SJCRH30 (cell line): Measurements from ENCODE around the gene ZNF512B. TPM values are rescaled to one million over a fixed set of nuclear protein-coding genes. Genes with fewer than 3 reads are reported as not detected.
"Not testable (repeated sequence)": the region's sequence is repeated elsewhere in the genome, so short reads cannot be mapped to it uniquely, and the experiment has no call there.

Experiments used
- DNase-seq, 2 experiments: peaks; one replicate each; pipeline ENCODE4 v3.0.0-alpha.2; 2015 to 2020
- H3K27ac ChIP-seq: fragments of 250-450 bp; sonication (Bioruptor Pico); 2 replicates; pipeline ENCODE4 v1.5.1; 2020; ENCODE audit warnings: mild to moderate bottlenecking, moderate library complexity
- H3K27me3 ChIP-seq: fragments of 250-450 bp; sonication (Bioruptor Pico); 2 replicates; pipeline ENCODE4 v1.5.1; 2020; ENCODE audit warnings: mild to moderate bottlenecking, moderate library complexity
- H3K36me3 ChIP-seq: fragments of 250-450 bp; sonication (Bioruptor Pico); 2 replicates; pipeline ENCODE4 v1.5.1; 2020; ENCODE audit warnings: mild to moderate bottlenecking, moderate library complexity
- H3K4me1 ChIP-seq: fragments of 250-450 bp; sonication (Bioruptor Pico); 2 replicates; pipeline ENCODE4 v1.5.1; 2020; ENCODE audit warnings: mild to moderate bottlenecking, moderate library complexity
- H3K4me3 ChIP-seq: fragments of 250-450 bp; sonication (Bioruptor Pico); 2 replicates; pipeline ENCODE4 v1.5.1; 2020; ENCODE audit warnings: mild to moderate bottlenecking, moderate library complexity
- H3K9me3 ChIP-seq: fragments of 250-450 bp; sonication (Bioruptor Pico); replicated peaks from 2 replicates; pipeline ENCODE4 v1.5.1; 2020; ENCODE audit warnings: mild to moderate bottlenecking, moderate library complexity
- total RNA-seq: library from RNA; depleted of rRNA; stranded (reverse); fragments of >200 nt; shearing (Covaris generic); gene quantifications from 2 replicates; pipeline ENCODE4 v1.2.3, GENCODE V29; 2014; rRNA removed

ZNF512B gene
- total RNA-seq, 1 experiment from 2014 or later = 19.1 TPM

DNA sequence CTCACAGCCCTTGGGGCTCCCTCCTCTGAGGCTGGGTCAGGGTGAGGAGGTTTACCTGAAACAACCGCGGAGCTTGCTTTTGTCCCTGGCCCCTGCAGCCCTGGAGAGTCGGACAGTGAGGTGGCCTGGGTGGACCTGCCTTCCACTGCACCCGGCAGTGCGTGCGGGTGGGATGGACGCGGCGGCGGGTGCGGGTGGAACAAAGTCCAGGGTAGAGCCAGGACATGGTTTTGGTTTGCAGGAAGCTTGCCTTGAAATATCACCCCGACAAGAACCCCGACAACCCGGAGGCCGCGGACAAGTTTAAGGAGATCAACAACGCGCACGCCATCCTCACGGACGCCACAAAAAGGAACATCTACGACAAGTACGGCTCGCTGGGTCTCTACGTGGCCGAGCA, 40.7 kb downstream of the ZNF512B start:
- no peaks in the 10 kb centered on the region for H3K4me1 ChIP-seq
- peaks cover 65% of the 10 kb centered on the region for H3K36me3 ChIP-seq
- H3K27me3 ChIP-seq = no peaks in the 10 kb centered on the region
- no peak overlapping the region for H3K27ac ChIP-seq
- no peak overlapping the region for H3K4me3 ChIP-seq
- H3K9me3 ChIP-seq = no peaks in the 10 kb centered on the region
- no peak for DNase-seq

DNA sequence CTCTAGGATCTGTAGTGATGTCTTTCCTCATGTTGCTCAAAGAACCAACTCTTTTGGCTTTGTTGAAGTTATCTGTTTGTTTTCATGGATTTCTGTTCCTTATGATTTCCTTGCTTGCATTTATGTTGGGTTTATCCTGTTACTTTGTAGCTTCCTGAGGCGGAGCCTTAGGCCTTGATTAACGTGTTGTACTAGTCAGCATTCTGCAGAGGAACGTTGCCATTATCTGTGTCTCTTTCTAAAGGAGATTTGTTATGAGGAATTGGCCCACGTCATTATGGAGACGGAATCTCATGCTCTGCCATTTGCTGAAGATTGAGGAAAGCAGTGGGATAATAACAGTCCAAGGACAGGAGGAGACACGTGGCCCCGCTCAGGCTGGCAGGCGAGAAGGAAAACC, 43.4 kb downstream of the ZNF512B start:
- no peak for DNase-seq

DNA sequence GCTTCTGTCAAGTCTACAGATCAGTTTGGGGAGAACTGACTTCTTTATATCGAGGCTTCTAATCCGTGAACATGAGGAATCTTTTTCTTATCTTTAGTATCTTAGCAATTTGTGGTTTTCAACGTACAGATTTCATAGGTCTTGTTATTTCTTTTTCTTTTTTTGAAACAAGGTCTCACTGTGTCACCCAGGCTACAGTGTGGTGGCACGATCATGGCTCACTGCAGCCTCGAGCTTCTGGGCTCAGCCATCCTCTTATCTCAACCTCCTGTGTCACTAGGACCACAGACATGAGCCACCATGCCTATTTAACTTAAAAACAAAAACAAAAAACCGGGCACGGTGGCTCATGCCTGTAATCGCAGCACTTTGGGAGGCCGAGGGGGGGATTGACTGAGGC, 45.5 kb downstream of the ZNF512B start:
- no peak for DNase-seq
- no peak overlapping the region for H3K27ac ChIP-seq
- H3K9me3 ChIP-seq = no peaks in the 10 kb centered on the region
- H3K4me1 ChIP-seq = 0 out of 2 replicates have a peak, but pooled peaks cover 3% of the 10 kb centered on the region
- peaks cover 44% of the 10 kb centered on the region for H3K36me3 ChIP-seq
- H3K27me3 ChIP-seq = no peaks in the 10 kb centered on the region
- H3K4me3 ChIP-seq = no peak overlapping the region

More for the DNA sequence above, 43.4 kb downstream of the ZNF512B start:
- H3K4me3 ChIP-seq = no peak overlapping the region
- 0 out of 2 replicates have a peak, but pooled peaks cover 3% of the 10 kb centered on the region for H3K4me1 ChIP-seq
- H3K27me3 ChIP-seq = no peaks in the 10 kb centered on the region
- no peak overlapping the region for H3K27ac ChIP-seq
- H3K36me3 ChIP-seq = peaks cover 51% of the 10 kb centered on the region
- no peaks in the 10 kb centered on the region for H3K9me3 ChIP-seq

- 0 out of 2 replicates have a peak, but pooled peaks cover 3% of the 10 kb centered on the region for H3K4me1 ChIP-seq
- no peak overlapping the region for H3K27ac ChIP-seq
- no peaks in the 10 kb centered on the region for H3K27me3 ChIP-seq
- no peak overlapping the region for H3K4me3 ChIP-seq
- H3K9me3 ChIP-seq = no peaks in the 10 kb centered on the region
- H3K36me3 ChIP-seq = peaks cover 41% of the 10 kb centered on the region
- DNase-seq = no peak
These were observed 46.1 kb downstream of the ZNF512B start for GRCh38 chr20:63923651-63924050.

- Histone ChIP-seq H3K4me1 (0 out of 2 replicates have a peak, but pooled peaks cover 3% of the 10 kb centered on the region), H3K9me3 (peaks cover 7% of the 10 kb centered on the region; the same call in 1 of the 2 replicates), H3K36me3 (peaks cover 43% of the 10 kb centered on the region), H3K27ac (no peak overlapping the region), H3K4me3 (no peak overlapping the region), H3K27me3 (no peaks in the 10 kb centered on the region)
- no peak for DNase-seq
These were observed 49.5 kb downstream of the ZNF512B start for GRCh38 chr20:63920226-63920625.

- H3K27ac ChIP-seq = no peak overlapping the region
- H3K36me3 ChIP-seq = peaks cover 49% of the 10 kb centered on the region
- H3K4me1 ChIP-seq = 0 out of 2 replicates have a peak, but pooled peaks cover 3% of the 10 kb centered on the region
- H3K9me3 ChIP-seq = peaks cover 7% of the 10 kb centered on the region; the same call in 1 of the 2 replicates
- no peak overlapping the region for H3K4me3 ChIP-seq
- DNase-seq = no peak
- no peaks in the 10 kb centered on the region for H3K27me3 ChIP-seq
These were observed 50.6 kb downstream of the ZNF512B start for GRCh38 chr20:63919130-63919529.

DNA sequence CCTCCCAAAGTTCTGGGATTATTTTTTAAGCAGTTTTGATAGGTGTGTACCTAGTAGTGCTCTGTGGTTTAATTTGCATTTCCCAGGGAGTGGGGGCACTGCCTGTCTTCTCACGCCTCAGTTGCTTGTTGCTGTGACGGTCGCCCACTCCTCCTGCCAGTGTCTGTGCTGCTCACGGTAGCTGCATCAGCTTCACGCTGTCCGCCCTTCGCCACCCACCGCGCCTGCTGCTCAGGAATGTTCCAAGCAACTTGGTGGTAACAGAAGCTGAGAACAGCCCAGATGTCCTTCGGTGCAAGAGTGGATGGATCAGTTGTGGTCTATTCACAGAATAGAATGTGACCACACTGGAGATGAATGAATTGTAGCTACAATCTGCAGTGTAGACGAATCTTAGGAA, 51.9 kb downstream of the ZNF512B start:
- Histone ChIP-seq H3K9me3 (peaks cover 7% of the 10 kb centered on the region; the same call in 1 of the 2 replicates), H3K4me3 (no peak overlapping the region), H3K27ac (no peak overlapping the region), H3K36me3 (peaks cover 50% of the 10 kb centered on the region), H3K4me1 (no peaks in the 10 kb centered on the region), H3K27me3 (no peaks in the 10 kb centered on the region)
- no peak for DNase-seq

DNA sequence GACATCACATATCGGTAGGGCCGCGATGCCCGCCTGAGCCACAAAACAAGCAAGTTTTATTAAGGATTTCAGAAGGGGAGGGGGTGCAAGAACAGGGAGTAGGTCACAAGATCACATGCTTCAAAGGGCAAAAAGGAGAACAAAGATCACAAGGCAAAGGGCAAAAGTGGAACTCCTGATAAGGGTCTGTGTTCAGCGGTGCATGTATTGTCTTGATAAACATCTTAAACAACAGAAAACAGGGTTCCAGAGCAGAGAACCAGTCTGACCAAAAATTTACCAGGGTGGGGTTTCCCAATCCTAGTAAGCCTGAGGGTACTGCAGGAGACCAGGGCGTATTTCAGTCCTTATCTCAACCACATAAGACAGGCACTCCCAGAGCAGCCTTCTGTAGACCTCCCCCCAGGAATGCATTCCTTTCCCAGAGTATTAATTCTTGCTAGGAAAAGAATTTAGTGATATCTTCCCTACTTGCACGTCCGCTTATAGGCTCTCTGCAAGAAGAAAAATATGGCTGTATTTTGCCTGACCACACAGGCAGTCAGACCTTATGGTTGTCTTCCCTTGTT, 53.3 kb downstream of the ZNF512B start:
- peaks cover 45% of the 10 kb centered on the region for H3K36me3 ChIP-seq
- H3K27me3 ChIP-seq, H3K4me3 ChIP-seq, H3K4me1 ChIP-seq, H3K27ac ChIP-seq, H3K9me3 ChIP-seq, DNase-seq: not testable (repeated sequence)

GRCh38 chr20:63915471-63915870, 54.3 kb downstream of the ZNF512B start:
- Histone ChIP-seq H3K27ac (no peak overlapping the region), H3K4me3 (no peak overlapping the region)
- no peak for DNase-seq

GRCh38 chr20:63913768-63914167, 56.0 kb downstream of the ZNF512B start:
- Histone ChIP-seq H3K36me3 (peaks cover 36% of the 10 kb centered on the region), H3K4me1 (no peaks in the 10 kb centered on the region; the same call in none of the 2 replicates), H3K27ac (no peak overlapping the region), H3K9me3 (peaks cover 7% of the 10 kb centered on the region; the same call in 1 of the 2 replicates), H3K4me3 (no peak overlapping the region), H3K27me3 (no peaks in the 10 kb centered on the region)
- DNase-seq = no peak

More at GRCh38 chr20:63915471-63915870, 54.3 kb downstream of the ZNF512B start:
- H3K9me3 ChIP-seq = peaks cover 7% of the 10 kb centered on the region; the same call in 1 of the 2 replicates
- no peaks in the 10 kb centered on the region for H3K27me3 ChIP-seq
- H3K36me3 ChIP-seq = peaks cover 40% of the 10 kb centered on the region
- no peaks in the 10 kb centered on the region; the same call in 1 of the 2 replicates for H3K4me1 ChIP-seq

DNA sequence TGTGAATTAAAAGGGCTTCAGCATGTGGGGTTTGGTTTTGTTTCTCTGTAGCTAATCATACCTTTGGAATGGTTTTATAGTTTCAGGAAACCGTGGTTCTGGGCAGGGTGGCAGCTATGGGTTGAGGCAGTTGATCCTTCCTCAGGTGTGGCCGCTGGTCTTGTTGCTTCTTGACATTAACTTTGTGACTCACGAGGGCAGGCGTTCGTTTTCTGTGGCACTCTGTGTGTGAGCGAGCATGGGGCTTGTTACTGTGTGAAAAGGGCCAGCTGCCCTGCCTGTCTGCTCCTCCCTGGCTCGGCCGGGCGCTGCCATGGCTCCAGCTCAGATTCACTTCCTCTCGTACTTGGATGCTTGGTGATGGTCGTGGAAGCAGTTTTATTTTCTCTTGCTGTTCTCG, 58.6 kb downstream of the ZNF512B start:
- H3K9me3 ChIP-seq = no peaks in the 10 kb centered on the region
- peaks cover 12% of the 10 kb centered on the region for H3K4me1 ChIP-seq
- H3K4me3 ChIP-seq = no peak overlapping the region
- H3K36me3 ChIP-seq = peaks cover 14% of the 10 kb centered on the region
- DNase-seq = no peak
- no peaks in the 10 kb centered on the region for H3K27me3 ChIP-seq
- H3K27ac ChIP-seq = no peak overlapping the region

DNA sequence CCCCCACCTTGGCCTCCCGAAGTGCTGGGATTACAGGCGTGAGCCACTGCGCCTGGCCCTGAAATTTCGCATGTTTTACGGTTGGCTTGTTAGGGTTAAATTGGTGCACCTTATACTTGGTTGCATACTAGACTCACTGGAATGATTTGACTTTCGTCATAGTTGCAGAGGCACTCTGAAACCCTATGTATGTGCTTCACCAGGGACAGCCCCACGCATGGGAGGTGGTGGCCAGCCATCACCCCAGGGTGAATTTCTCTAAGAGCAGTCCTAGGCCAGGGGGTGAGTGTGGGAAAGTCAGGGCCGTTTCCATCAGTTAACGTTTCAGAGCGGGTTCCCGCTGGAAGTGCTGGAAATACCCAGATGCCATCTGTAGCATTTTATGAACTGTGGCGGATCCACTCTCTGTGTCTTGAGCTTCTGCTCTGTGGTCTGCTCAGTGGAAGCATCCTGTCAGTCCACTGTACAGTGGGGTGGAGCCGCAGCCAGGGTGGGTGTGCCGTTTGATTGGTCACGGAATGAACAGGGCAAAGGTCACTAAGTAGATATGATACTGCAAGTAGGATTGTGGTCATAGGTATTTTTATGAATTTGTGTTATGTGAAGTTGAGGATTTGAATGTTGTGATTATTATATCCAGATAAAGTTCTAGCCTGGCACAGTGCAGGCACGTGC, 61.6 kb downstream of the ZNF512B start:
- no peaks in the 10 kb centered on the region; the same call in 1 of the 2 replicates for H3K36me3 ChIP-seq
- peaks cover 28% of the 10 kb centered on the region for H3K4me1 ChIP-seq
- H3K4me3 ChIP-seq = no peak overlapping the region
- no peaks in the 10 kb centered on the region for H3K9me3 ChIP-seq
- peak; percentile 62 to 63 for DNase-seq
- no peak overlapping the region for H3K27ac ChIP-seq
- no peaks in the 10 kb centered on the region for H3K27me3 ChIP-seq

Other genes starting within 250 kb of the ZNF512B start
- 4.5 and 10.0 TPM in 2 replicates for gene LIME1, start 233.3 kb downstream of the ZNF512B start, total RNA-seq
- 52.8 and 64.7 TPM in 2 replicates for gene SLC2A4RG, start 230.2 kb downstream of the ZNF512B start, total RNA-seq
- 4.0 and 5.0 TPM in 2 replicates for gene ZBTB46, start 138.7 kb downstream of the ZNF512B start, total RNA-seq
- not detected in 2 replicates for gene ABHD16B, start 108.4 kb downstream of the ZNF512B start, total RNA-seq
- gene TPD52L2, start 104.7 kb downstream of the ZNF512B start, total RNA-seq = 96.4 and 105 TPM in 2 replicates
- 79.6 and 81.1 TPM in 2 replicates for gene DNAJC5, start 74.8 kb downstream of the ZNF512B start, total RNA-seq
- 27.1 and 35.0 TPM in 2 replicates for gene UCKL1, start 13.5 kb downstream of the ZNF512B start, total RNA-seq
- gene SAMD10, start 9.7 kb upstream of the ZNF512B start, total RNA-seq = 0.08 TPM in 1 of 2 replicates, not detected in the other
- gene PRPF6, start 11.2 kb upstream of the ZNF512B start, total RNA-seq = 70.1 and 71.9 TPM in 2 replicates
- 2.0 and 3.0 TPM in 2 replicates for gene C20orf204, start 66.3 kb upstream of the ZNF512B start, total RNA-seq
- gene SOX18, start 79.7 kb upstream of the ZNF512B start, total RNA-seq = 0.13 and 0.14 TPM in 2 replicates
- gene TCEA2, start 93.3 kb upstream of the ZNF512B start, total RNA-seq = 12.6 and 16.9 TPM in 2 replicates
- 17.2 and 18.8 TPM in 2 replicates for gene RGS19, start 109.6 kb upstream of the ZNF512B start, total RNA-seq
- 0.28 and 0.43 TPM in 2 replicates for gene OPRL1, start 110.2 kb upstream of the ZNF512B start, total RNA-seq
- not detected in 2 replicates for gene LKAAEAR1, start 114.5 kb upstream of the ZNF512B start, total RNA-seq
- not detected in 2 replicates for gene NPBWR2, start 137.6 kb upstream of the ZNF512B start, total RNA-seq
- 0.10 TPM in 1 of 2 replicates, not detected in the other for gene MYT1, start 194.5 kb upstream of the ZNF512B start, total RNA-seq